Right hindlimb (tissue), 1 donor: ENCODE measurements around the gene SLC29A3.

Source experiments
- DNase-seq: peaks from one replicate; pipeline ENCODE4 v3.0.0-alpha.2; 2018

SLC29A3 gene

DNA sequence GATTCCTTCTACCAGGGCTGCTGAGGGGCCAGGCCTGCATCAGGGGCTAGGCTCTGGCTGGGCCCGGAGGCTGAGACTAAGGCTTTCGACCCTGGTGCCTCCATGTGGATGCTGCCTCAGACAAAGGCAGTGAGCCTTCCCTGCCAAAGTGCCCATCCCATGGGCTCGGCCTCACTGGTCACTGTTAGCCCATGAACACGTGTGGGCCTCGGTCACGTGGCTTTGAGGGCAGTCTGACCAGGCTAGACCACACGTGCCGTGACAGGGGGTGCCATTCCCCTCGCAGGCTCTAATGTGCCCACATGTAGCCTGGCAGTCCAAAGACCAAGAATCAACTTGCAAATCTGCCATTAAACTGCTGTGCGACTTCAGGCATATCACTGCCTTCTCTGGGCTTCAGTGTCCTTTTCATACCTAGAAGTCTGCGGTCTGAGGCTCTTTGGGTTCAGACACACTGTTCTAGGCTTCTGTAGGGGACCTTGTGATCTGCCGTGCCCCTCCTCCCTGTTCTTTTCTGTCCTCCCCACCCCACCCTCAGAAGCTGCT is 17.6 kb upstream of the SLC29A3 start:
- no peak for DNase-seq

DNA sequence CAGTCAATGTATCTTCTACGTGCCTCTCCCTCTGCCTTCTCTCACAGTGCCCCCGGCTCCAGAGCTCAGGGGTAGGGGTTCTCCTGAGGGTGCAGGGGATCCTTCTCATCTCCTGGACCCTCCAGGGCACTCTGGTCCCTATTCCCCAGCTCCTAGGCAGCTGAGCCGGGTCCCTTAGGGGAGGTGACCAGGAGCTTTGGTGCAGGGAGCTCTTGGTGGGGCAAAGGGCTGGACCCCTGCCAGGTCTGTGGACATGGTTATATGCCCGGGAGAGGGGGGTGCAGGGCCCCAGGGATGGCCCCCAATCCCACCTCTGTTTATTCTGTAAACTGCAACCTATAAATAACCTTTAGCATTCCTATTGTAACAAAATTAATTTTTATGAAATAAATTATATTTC is 16.6 kb upstream of the SLC29A3 start:
- no peak for DNase-seq

DNA sequence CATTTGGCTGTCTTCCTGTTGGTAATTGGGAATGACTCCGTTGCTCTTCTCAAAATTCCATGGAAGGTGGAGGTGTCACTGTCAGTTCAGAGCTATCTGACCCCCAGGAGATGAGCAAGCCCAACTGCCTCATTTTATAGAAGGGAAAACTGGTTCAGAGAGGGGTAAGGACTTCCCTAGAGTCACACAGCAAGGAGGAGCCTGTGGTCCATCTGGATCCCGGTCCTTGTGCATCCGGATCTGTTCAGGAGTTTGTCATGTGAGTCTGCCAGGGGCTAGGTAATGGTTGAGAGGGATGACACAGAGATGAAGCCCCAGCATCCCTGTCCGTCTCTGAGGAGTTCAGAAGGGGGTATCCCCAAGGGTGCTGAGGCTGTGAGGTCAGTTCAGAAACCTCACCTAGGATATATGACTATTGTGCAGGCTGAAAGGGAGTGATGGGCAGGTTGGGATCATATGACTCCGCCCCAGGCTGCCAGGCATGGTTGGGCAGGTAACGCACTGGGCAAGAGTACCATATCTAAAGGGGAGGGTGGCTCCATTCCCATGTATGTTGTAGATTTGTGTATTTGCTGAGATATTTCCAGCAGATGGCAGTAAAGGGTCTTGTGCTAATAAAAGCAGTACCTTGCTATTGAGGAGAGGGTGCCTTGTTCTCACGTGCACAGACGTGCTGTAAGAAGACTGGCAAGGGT is 16.0 kb upstream of the SLC29A3 start:
- DNase-seq = no peak

DNA sequence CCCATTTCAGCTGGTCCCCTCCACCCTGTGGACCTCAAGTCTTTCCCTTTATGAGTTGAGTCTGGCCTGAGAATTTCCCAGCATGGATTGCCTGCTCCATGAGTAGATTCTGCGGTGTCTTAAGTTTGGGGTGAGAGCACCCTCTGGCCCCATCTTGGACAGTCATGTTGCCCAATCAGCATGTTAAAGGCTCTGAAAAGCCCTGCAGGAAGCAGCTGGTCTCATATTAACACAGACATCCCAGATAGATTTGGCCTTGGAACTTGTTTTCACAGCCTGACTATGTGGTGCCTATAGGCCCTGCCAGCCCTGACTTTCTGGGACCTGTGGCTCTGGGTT is 15.5 kb upstream of the SLC29A3 start:
- DNase-seq = no peak

DNA sequence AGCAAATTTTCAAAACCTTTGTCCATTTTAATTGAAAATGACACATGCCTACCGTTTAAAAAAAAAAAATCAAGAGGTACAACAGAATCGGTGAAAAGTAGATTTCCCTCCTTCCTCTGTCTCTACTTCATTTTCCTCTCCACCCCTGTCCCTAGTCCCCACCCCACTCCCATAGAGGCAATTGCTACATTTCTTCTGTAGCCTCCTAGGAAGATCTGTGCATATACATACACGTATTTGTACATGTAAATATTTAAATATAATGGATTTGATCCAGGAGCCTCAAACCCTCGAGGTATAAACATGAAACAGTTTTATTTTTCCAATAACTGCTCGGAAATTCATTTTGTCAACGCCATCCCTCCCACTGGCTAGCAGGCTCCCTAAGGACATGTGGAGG is 14.1 kb upstream of the SLC29A3 start:
- no peak for DNase-seq

DNA sequence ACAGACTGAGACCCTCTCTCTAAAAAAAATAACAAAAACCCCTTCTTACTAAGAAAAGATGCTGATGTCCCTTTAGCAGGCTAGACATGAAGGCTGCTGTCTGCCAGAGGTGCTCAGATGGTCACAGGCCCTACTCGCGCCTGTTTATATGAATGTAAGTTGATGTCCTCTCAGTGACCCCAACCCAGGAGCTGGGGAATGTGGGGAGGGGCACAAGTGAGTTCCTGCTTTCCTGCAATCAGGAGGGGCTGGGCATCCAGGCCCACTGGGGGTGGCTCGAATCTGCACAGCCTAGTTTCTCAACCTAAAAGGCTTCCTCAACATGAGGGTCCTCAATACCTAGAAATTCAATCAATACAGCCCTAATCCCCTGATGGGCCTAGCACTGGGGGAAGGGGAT is 12.1 kb upstream of the SLC29A3 start:
- no peak for DNase-seq

DNA sequence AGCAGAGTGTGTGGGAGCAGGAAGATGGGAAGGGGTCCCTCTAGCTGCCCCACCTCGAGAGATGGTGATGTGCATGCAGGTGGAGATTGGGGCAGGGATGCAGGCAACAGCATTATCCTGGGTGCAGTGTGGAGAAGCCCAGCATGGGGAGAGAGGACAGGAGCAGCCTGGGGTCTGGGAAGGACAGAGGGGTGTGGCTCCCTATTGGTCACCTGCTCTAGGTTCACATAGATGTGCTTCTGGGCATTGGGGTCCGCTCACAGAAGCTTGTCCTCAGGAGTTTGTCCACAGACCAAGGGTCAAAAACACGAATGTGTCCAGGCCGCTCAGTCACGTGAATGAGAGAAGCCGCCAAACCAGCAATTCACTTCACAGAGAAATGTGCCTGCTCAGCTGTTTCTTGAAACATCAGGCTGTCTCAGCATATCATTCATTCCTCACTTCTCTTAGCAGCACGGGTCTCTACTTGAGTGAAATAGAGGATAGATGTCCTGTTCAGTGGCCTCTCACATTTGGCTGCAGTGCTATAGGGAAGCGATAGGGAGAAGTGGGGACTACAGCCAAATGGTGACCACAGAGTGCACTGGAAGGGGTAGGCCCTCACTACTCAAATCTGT is 11.5 kb upstream of the SLC29A3 start:
- no peak for DNase-seq

DNA sequence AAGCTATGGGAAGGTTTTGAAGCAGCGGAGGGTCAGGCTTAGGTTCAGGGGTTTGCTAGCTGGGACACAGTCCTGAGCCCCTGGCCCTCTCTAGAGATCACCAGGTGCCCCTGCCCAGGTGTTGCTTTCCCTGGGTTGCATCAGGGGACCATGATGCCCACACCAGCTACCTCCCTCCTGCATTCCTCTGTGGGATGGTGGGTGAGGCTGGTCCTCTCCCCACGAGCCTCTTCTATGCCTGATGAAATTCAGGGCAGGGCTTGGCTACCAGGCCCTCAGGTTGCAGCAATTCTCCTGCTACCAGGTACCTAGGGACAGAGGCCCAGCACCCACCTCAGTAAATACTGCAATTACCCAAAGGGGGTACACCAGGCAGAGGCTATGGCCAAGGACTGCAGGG is 10.8 kb upstream of the SLC29A3 start:
- DNase-seq = no peak

DNA sequence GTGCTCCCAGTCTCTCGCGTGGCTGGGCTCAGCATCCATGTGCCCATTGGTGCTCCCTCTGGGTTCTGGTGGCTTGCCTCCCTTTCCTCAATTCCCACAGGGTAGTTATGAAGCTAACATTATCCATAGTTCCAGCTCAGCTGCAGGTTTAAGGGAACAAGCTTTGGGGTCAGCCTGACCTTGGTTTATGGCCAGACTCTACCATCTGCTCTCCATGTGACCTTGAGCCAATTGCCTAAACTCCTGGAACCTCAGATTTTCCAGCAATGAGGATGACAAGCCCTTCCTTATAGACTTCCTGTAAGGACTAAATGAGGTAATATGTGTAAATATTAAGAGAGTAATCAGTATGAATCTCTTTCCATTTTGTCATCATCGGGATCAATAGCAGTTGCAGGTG is 10.1 kb upstream of the SLC29A3 start:
- DNase-seq = no peak

DNA sequence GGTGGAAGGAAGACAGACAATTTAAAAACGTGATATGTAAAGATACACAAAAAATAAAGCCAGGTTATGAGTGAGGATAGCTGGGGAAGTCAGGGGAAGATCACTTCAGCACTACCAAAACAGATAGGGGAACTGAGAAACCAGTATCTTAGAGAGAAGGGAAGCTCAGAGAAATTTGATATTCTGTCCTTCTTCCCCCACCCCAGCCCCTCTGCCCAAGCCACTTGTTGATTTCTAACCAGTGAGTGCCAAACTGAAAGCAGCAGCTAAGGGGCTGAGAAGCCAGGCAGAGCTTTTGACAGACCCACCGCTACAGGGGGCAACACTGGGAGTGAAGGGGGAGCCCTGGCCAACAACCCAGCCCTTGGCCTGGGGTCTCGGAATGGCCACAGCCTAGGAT is 9.1 kb upstream of the SLC29A3 start:
- DNase-seq = no peak

DNA sequence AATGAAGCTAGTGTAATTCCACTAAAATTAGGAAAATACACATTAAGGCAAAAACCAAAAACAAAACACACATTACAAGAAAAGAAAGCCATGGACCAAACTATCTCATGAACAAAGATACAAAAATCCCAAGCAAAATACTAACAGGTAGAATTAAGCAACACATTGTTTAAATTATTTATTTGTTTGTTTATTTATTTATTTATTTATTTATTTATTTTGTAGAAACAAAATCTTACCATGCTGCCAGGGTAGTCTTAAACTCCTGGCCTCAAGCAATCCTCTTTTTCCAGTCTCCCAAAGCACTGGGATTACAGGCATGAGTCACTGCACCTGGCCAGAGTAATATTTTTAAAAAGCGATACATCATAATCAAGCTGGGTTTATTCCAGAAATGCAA is 6.8 kb upstream of the SLC29A3 start:
- no peak for DNase-seq

DNA sequence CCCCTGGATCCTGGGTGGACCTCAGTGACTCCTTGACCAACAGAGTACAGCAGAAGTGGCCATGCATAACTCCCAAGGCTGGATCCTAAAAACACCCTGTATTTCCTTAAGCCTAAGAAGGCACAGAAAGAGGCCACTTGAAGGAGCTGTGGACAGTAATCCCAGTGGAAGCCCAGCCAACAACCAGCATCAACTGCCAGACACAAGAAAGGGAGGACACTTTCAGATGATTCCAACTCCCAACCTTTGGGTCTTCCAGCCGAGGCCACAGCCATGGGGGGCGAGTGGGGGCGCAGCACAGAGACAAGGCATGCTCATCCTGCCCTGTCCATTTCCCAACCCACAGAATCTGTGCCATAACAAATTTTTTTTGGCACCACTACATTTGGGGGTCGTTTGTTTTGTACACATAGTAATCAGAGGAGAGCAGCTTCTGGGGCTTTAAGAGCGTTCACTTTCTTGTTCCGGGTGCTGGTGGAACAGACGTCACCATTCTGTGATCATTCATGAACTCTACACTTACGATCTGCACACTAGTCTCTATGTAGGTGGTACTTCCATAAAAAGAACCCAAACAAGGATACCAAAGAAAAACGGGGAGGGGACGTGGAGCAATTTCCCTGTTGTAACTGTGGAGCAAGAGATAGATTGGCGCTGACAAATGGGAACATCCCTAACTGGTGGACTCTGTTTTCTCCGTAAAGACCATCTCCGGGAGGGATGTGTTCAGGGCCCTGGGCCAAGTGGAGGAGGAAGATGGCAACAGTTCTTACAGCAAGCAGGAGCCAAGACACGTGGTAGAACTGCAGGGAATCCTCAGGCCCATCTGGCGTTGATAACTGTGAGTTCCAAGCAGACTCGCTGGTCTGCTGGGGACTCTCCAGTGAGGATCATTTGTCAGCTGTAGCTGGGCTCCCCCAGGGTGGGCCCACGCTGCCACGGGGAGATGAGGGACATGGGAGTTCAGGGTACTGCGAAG is 6.0 kb upstream of the SLC29A3 start:
- peak; percentile 86 for DNase-seq

DNA sequence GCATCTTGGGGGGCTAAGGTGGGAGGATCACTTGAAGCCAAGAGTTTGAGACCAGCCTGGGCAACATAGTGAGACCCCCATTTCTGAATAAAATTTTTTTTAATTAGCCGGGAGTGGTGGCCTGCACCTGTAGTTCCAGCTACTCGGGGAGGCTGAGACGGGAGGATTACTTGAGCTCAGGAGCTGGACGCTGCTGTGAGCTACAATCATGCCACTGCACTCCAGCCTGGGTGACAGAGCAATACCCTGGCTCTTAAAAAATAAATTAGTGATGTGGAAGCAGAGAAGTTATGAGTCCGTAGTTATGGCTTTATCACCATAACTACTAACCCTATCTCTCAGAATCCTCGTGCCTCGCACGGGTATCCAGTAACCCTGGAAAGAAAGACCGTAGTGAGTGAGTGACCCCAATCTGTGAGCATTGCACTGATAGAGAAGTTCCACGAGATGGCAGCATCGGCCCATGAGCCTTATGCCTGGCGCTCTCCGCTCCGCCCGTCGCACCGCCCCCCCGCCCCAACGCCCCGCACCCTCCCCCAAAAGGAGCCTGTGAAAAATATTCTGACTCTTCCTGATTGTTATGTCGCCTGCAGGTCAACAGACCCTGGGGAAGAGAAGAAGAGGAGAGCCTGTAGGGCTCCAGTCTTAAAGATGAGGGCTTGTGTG is 4.9 kb upstream of the SLC29A3 start:
- DNase-seq = peak; percentile 64

DNA sequence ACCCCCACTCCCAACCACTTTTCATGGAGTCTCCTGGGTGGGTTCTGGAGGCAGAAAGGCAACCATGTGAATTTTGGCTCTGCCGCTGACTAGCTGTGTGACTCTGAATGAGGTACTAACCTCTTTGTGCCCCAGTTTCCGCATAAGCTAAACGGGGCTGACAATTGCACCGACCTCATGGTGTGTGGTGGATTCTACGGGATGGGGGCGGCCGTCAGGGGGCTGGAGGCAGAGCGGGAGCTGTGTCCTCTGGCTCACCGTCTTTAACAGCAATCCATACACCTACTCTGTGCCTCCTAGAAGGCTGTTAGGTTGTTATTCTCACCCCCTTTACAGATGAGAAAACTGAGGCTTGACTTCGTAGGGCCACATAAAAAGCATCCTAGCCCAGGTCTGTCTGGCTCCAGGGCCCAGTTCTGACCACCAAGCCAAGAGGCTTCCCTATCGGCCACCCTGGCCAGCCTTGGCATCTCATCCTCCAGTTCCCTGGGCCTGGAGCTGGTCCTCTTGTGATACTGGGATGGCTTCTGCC is 4.3 kb upstream of the SLC29A3 start:
- DNase-seq = no peak

DNA sequence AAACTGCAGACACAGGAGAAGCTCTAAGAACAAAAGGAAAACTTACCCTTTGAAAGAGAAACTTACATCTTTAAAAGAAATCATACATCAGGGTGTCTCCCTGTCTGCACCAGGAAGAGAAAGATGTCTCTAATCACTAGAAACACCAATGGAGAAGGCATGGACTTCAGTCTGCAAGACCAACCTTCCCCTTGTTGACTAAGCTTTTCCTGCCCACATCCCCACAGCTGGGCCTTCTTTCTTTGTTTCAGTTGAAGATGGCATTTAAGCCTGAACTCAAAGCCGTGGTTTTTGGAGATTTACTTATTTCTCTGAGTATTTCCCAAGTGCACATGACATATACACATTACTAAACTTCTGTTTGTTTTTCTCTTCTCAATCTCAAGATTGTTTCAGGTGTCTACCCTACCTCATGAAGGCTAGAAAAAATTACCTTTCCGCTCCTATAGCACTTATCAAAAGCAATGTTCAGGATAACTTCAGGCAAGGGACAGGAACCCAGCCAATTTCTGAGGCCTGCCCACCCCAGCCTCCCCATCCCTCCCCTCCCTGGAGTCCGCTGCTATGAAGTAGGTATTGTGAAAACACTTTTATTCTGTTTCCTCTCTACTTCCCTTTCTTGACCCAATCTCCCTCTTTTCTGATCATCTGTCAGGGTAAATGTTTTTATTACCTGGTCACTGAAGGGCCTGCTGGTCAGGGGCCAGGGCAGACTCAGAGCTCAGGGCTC is 2.8 kb upstream of the SLC29A3 start:
- DNase-seq = no peak

DNA sequence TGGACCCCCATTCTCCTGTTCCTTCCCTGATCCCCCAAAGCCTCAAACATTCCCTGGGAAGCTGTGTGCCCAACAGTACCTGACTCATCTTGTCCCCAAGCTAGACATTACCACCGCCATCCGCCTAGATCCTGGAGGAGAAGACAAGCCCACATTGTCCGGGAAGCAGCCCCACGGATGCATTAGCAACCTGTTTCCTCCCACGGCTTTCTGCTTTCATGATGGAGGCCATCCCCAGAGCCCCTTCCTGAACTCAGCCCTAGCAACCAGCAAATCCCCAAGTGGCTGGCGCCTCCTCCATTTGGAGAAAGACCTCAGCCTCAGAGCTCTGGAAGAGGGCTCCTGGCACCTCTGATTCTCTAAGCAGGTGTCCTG is 2.3 kb upstream of the SLC29A3 start:
- no peak for DNase-seq

DNA sequence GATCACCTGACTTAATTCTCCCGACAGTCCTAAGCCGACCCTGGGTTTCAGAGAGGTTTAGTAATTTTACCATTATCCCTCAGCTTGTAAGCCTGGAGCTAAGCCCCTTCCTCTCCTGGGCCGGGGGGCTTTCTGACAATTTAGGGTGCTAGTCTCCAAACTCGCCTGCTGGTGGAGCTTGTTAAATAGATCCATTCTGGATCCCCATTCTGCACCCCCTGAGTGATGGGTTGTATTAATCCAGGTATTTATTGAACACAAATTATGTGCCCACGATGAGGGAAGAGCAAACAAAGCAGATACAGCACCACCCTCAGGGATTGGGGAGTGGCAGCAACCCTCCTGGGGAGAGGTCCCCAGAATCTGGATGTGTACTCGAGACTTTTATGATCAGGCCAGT is 1.3 kb upstream of the SLC29A3 start:
- DNase-seq = no peak

DNA sequence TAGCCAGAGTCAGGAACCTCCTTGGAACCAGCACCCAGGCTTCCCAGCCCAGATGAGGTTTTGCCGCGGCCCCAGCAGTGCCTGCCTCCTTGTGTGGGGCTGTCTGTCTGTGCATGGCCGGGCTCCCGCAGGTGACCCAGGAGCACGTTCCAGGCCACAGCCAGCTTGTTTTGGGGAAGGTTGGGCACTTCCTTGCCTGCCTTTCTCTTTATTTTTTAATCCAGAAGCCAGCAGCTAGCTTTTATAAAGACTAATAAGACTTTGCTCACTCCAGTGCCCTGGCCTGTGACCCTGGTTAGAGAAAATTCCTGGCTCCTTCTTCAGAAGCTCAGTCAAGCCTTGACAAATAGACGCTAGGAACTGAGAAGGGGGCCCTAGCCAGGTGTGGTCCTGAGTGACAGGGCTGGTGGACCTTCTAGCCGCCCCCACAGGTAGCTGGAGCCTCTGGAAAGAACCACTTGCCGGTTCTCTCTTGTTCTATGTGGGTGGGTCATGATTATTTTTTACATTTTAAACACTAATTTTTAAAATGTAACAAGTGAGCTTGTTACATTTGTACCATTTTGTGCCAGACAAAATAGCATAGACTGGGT is 837 bp downstream of the SLC29A3 start:
- DNase-seq = no peak

DNA sequence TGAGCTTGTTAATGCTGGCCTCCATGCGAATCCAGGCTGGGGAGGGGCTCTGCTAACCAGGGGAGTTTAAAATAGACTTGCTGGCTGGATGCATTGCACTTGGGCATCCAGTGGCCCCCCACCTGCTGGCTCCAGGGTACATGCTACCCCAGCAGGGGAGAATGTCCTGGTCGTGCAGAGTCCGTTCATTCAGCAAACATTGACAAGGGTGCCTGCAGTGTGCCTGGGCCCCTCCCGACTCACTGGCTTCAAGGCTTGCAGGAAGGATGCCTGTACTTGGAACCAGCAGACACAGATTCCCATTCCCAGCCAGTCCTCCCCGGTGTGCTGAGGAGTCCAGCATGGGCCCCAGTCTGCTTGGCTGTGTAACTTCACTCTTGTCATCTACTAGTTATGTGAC is 1.5 kb downstream of the SLC29A3 start:
- no peak for DNase-seq

DNA sequence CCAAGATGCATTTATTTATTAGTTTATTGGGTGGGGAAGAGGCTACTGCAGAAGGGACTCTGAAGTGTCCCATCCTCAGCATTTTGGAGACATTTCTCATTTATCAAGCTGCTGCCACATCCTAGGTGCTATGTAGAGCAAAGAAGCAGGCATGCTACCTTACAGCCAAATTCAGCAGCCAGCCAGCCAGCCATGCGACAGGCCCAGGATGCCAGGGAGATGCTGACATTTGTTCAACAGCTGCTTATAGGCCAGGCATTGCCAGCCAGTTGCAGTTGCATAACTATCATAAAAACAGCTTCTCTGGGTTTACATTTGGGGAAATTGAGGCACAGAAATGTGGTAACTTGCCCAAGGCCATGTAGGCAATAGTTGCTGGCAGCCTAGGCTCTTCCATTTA is 2.3 kb downstream of the SLC29A3 start:
- DNase-seq = no peak

DNA sequence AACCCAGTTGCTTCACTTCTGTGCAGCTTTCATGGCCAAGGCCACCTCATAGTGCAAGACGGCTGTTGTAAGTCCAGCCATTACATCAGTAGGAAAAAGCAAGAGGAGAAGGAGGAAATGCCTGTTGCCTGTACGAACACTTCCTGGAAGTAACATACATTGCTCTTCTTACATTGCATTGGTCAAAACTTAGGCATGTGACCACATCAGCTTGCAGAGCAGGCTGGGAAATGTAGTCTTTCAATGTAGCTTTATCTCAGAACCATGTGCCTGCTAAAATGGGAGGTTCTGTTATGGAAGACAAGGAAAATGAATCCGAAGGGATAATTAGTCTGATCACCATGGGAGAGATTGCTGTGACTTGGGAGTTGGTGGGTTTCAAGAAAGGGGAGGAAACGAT is 4.3 kb downstream of the SLC29A3 start:
- no peak for DNase-seq

DNA sequence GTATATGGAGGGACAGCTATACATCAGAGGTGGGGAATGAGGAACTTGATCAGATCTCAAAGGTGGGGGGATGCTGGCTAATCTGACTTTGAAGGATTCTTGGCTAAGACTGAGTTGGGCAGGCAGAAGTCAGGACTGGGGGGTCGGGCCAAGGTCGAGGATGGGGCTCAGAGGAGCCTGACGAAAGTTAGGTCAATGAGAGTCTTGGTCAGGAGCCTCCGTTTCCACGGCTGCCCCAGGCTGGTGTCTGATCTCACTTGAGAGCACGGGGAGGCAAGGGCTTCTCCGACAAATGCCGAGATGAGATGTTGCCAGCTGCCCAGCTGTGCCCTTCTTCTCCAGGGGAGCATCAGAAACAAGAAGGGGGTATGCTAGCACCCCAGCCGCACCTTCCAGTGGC is 5.7 kb downstream of the SLC29A3 start:
- DNase-seq = no peak
